HCT116 (cell line): Measurements from ENCODE around the gene CYBRD1. TPM values are rescaled to one million over a fixed set of nuclear protein-coding genes. Genes with fewer than 3 reads are reported as not detected.

Source experiments
- ATAC-seq: fragments of 200-7000 bp; cut with Tn5 transposase; 2 replicates; pipeline ENCODE4 v1.9.1; 2020; ENCODE audit warnings: mild to moderate bottlenecking, moderate library complexity
- BruUV-seq: library from RNA; stranded (reverse); fragments of 400-500 nt; replicated peaks from 2 replicates; lab custom pipeline; 2021; lab: Mats Ljungman, UMichigan
- CTCF ChIA-PET: fragments of 300-600 bp; sonication (Branson Sonifier 250); formaldehyde crosslinking; loops from one replicate; lab custom pipeline; 2021; ENCODE audit warnings: antibody characterized with exemption; lab: Charles Lee
- POLR2A ChIA-PET: fragments of 300-600, 350-600 bp; sonication (Branson Sonifier 250); formaldehyde crosslinking; loops from one replicate; lab custom pipeline; 2021; ENCODE audit warnings: antibody characterized with exemption; lab: Charles Lee
- RAD21 ChIA-PET, 2 experiments: fragments of 300-600 bp; sonication (Branson Sonifier 250); formaldehyde crosslinking; loops; one replicate each; lab custom pipeline; 2023; ENCODE audit warnings: low total read pairs in 2 of 2; ENCODE audit not compliant: uncharacterized antibody in 2 of 2, unreplicated experiment in 2 of 2, low non-redundant PET in 1 of 2; lab: Charles Lee
- DNase-seq: peaks from one replicate; pipeline ENCODE4 v3.0.0-alpha.2; 2010; ENCODE audit warnings: low read depth, low spot score
- H2AFZ ChIP-seq: fragments of 200-600 bp; shearing (Covaris generic), sonication (generic); 2 replicates; pipeline ENCODE4 v1.6.1; 2017; ENCODE audit warnings: low read depth, mixed run types, mixed read lengths, antibody characterized with exemption, low read length; ENCODE audit not compliant: poor library complexity, severe bottlenecking
- H3K27ac ChIP-seq: 2 replicates; pipeline ENCODE4 v1.5.1; 2012; ENCODE audit warnings: low read depth, low read length
- H3K27me3 ChIP-seq: fragments of 200-600 bp; sonication (generic); 2 replicates; pipeline ENCODE4 v1.6.1; 2016; ENCODE audit warnings: mixed run types, low read length, mixed read lengths; ENCODE audit not compliant: insufficient read depth
- H3K36me3 ChIP-seq, 2 experiments: fragments of 200-500 bp in 1 of 2; fragments of 200-600 bp in 1 of 2; sonication (Bioruptor generic) in 1 of 2; sonication (generic) in 1 of 2; 2 replicates each; pipeline versions ENCODE4 v1.5.1 to v1.6.1; 2014 to 2016; ENCODE audit warnings: low read length in 2 of 2, inconsistent platforms in 1 of 2, mixed read lengths in 1 of 2, mixed run types in 1 of 2; ENCODE audit not compliant: insufficient read depth in 2 of 2, control insufficient read depth in 1 of 2
- H3K4me1 ChIP-seq, 2 experiments: fragments of 200-600 bp in 1 of 2; sonication (generic) in 1 of 2; 2 replicates each; pipeline versions ENCODE4 v1.5.1 to v1.6.1; 2012 to 2017; ENCODE audit warnings: low read length in 2 of 2, inconsistent platforms in 1 of 2, mild to moderate bottlenecking in 1 of 2, mixed read lengths in 1 of 2, mixed run types in 1 of 2, moderate library complexity in 1 of 2; ENCODE audit not compliant: insufficient read depth in 2 of 2, control insufficient read depth in 1 of 2
- H3K4me2 ChIP-seq: fragments of 200-600 bp; sonication (generic); 2 replicates; pipeline ENCODE4 v1.6.1; 2017; ENCODE audit warnings: mixed run types, low read length, mixed read lengths
- H3K4me3 ChIP-seq, 2 experiments: fragments of 200-600 bp in 1 of 2; sonication (generic) in 1 of 2; replicated peaks in 1 of 2; 2 replicates each; pipeline ENCODE4 v1.5.1; 2011 to 2016; ENCODE audit warnings: low read length in 2 of 2, control low read depth in 1 of 2, low read depth in 1 of 2, mild to moderate bottlenecking in 1 of 2, mixed read lengths in 1 of 2, mixed run types in 1 of 2
- H3K79me2 ChIP-seq: fragments of 200-600 bp; sonication (generic); 2 replicates; pipeline ENCODE4 v1.6.1; 2017; ENCODE audit warnings: mild to moderate bottlenecking, mixed run types, low read length, moderate library complexity, mixed read lengths; ENCODE audit not compliant: insufficient read depth
- H3K9ac ChIP-seq: fragments of 200-600 bp; sonication (generic); 2 replicates; pipeline ENCODE4 v1.6.1; 2016; ENCODE audit warnings: low read length, mixed read lengths
- H3K9me2 ChIP-seq: fragments of 200-600 bp; sonication (generic), shearing (Covaris generic); 2 replicates; pipeline ENCODE4 v1.6.1; 2017; ENCODE audit warnings: mixed run types, mild to moderate bottlenecking, moderate library complexity; ENCODE audit not compliant: insufficient read depth
- H3K9me3 ChIP-seq, 2 experiments: fragments of 200-500 bp in 1 of 2; fragments of 200-600 bp in 1 of 2; sonication (Bioruptor generic) in 1 of 2; sonication (generic) in 1 of 2; 2 replicates each; pipeline ENCODE4 v1.6.1; 2014 to 2017; ENCODE audit warnings: low read length in 2 of 2, mixed read lengths in 2 of 2, inconsistent platforms in 1 of 2, low read depth in 1 of 2, mild to moderate bottlenecking in 1 of 2, mixed run types in 1 of 2, moderate library complexity in 1 of 2; ENCODE audit not compliant: control insufficient read depth in 1 of 2, insufficient read depth in 1 of 2
- H4K20me1 ChIP-seq: fragments of 200-600 bp; sonication (generic), shearing (Covaris generic); 2 replicates; pipeline ENCODE4 v1.6.1; 2017; ENCODE audit warnings: mixed run types, mild to moderate bottlenecking, moderate library complexity; ENCODE audit not compliant: insufficient read depth
- CBX3 ChIP-seq: IDR thresholded peaks from 2 replicates; pipeline ENCODE4 v1.6.1; 2012; ENCODE audit warnings: low read depth
- CEBPB ChIP-seq: IDR thresholded peaks from 2 replicates; pipeline ENCODE4 v1.6.1; 2012; ENCODE audit warnings: low read depth
- EGR1 ChIP-seq: IDR thresholded peaks from 2 replicates; pipeline ENCODE4 v1.6.1; 2012; ENCODE audit warnings: low read depth
- ELF1 ChIP-seq: IDR thresholded peaks from 2 replicates; pipeline ENCODE4 v1.6.1; 2012; ENCODE audit warnings: low read depth, borderline replicate concordance
- EZH2 ChIP-seq: fragments of 200-600 bp; sonication (generic); IDR thresholded peaks from 2 replicates; pipeline ENCODE4 v1.6.1; 2017; ENCODE audit warnings: antibody characterized with exemption, mixed run types
- EZH2phosphoT487 ChIP-seq: fragments of 200-600 bp; IDR thresholded peaks from 2 replicates; pipeline ENCODE4 v1.6.1; 2018; ENCODE audit warnings: antibody characterized with exemption, borderline replicate concordance
- FOSL1 ChIP-seq: IDR thresholded peaks from 2 replicates; pipeline ENCODE4 v1.6.1; 2012; ENCODE audit warnings: low read depth
- POLR2A ChIP-seq: IDR thresholded peaks from 2 replicates; pipeline ENCODE4 v1.7.0; 2011; ENCODE audit warnings: borderline replicate concordance; ENCODE audit not compliant: insufficient read depth, insufficient read length; ENCODE audit errors: extremely low read depth
- POLR2AphosphoS5 ChIP-seq: IDR thresholded peaks from 2 replicates; pipeline ENCODE4 v1.6.1; 2011; ENCODE audit warnings: mild to moderate bottlenecking, low read depth, low read length, moderate library complexity
- RAD21 ChIP-seq: IDR thresholded peaks from 2 replicates; pipeline ENCODE4 v1.6.1; 2012; ENCODE audit warnings: low read depth, mild to moderate bottlenecking
- SIN3A ChIP-seq: IDR thresholded peaks from 2 replicates; pipeline ENCODE4 v1.6.1; 2012; ENCODE audit warnings: low read depth
- SP1 ChIP-seq: IDR thresholded peaks from 2 replicates; pipeline ENCODE4 v1.6.1; 2012; ENCODE audit warnings: low read depth
- TCF7L2 ChIP-seq: IDR thresholded peaks from 2 replicates; pipeline ENCODE4 v1.7.0; 2011; ENCODE audit warnings: borderline replicate concordance, inconsistent platforms; ENCODE audit not compliant: insufficient read depth, insufficient read length; ENCODE audit errors: extremely low read depth
- ZFX ChIP-seq: fragments of 450-650 bp; IDR thresholded peaks from 2 replicates; pipeline ENCODE4 v1.6.1; 2017
- ZNF274 ChIP-seq: fragments of 200-500 bp; sonication (Bioruptor generic); IDR thresholded peaks from 2 replicates; pipeline ENCODE4 v1.6.1; 2014; ENCODE audit warnings: mild to moderate bottlenecking, low read depth, low read length, inconsistent platforms
- intact Hi-C: fragments of 100-400 bp; cut with micrococcal nuclease; formaldehyde crosslinking; loops from 2 replicates; pipeline ENCODE4 v1.10.0; 2022
- total RNA-seq: library from RNA; stranded (reverse); gene quantifications from one replicate; pipeline ENCODE4 v1.2.1, GENCODE V29; 2021; ENCODE audit not compliant: unreplicated experiment
- TF ChIP-seq, protein P1 (sequence below): IDR thresholded peaks from 2 replicates; pipeline ENCODE4 v1.6.1; 2012
- TF ChIP-seq, protein P2 (sequence below): IDR thresholded peaks from 2 replicates; pipeline ENCODE4 v1.6.1; 2012; ENCODE audit warnings: low read depth
- TF ChIP-seq, protein P3 (sequence below), 3 experiments: fragments of 200-600 bp in 1 of 3; sonication (generic) in 1 of 3; IDR thresholded peaks in 2 of 3; conservative IDR thresholded peaks in 1 of 3; 2 replicates each; pipeline ENCODE4 v1.5.1; 2012 to 2017; ENCODE audit warnings: low read depth in 2 of 3, low read length in 2 of 3, antibody characterized with exemption in 1 of 3, borderline replicate concordance in 1 of 3, control low read depth in 1 of 3, mild to moderate bottlenecking in 1 of 3, mixed read lengths in 1 of 3, mixed run types in 1 of 3, moderate library complexity in 1 of 3; ENCODE audit not compliant: insufficient read depth in 1 of 3
- TF ChIP-seq, protein P4 (sequence below): IDR thresholded peaks from 2 replicates; pipeline ENCODE4 v1.6.1; 2012

CYBRD1 gene
- total RNA-seq, 1 experiment from 2014 or later, result 14.9 TPM

DNA sequence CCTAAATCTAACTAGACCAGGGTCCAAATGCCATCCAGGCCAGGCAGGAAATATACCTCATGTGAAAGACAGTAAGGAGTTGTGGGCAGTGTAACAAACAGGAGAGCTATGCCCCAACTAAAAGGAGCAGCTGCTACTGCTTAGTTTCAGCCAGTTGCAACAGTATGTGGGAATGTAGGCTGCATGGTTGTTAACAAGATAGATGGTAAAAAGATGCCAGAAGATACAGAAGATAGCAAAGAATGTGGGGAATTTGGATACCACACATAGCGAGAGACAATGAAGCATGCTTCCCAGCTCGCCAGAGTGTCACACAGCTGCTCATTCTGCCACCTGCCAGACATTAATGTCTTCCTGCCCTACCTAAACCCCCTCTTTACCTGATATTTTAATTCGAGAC lies 39.4 kb upstream of the CYBRD1 start:
- Histone ChIP-seq H3K36me3 (no peaks in the 10 kb centered on the region), H3K4me1 (no peaks in the 10 kb centered on the region), H3K4me2 (no peak overlapping the region), H3K27ac (no peak overlapping the region), H4K20me1 (no peaks in the 10 kb centered on the region), H3K27me3 (no peaks in the 10 kb centered on the region), H2AFZ (no peak overlapping the region), H3K4me3 (no peak overlapping the region), H3K9me2 (no peaks in the 10 kb centered on the region), H3K9me3 (no peaks in the 10 kb centered on the region)
- ChIA-PET POLR2A (no interaction called here), CTCF (no interaction called here)
- BruUV-seq, result no TSS peak
- no peak for TF ChIP-seq TCF7L2
- no peak for TF ChIP-seq EZH2phosphoT487
- TF ChIP-seq POLR2A, result no peak
- TF ChIP-seq, protein P1, sequence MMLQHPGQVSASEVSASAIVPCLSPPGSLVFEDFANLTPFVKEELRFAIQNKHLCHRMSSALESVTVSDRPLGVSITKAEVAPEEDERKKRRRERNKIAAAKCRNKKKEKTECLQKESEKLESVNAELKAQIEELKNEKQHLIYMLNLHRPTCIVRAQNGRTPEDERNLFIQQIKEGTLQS, result no peak
- no peak for TF ChIP-seq EGR1
- TF ChIP-seq SIN3A, result no peak
- no peak for TF ChIP-seq CEBPB
- TF ChIP-seq FOSL1, result no peak
- TF ChIP-seq, protein P2, sequence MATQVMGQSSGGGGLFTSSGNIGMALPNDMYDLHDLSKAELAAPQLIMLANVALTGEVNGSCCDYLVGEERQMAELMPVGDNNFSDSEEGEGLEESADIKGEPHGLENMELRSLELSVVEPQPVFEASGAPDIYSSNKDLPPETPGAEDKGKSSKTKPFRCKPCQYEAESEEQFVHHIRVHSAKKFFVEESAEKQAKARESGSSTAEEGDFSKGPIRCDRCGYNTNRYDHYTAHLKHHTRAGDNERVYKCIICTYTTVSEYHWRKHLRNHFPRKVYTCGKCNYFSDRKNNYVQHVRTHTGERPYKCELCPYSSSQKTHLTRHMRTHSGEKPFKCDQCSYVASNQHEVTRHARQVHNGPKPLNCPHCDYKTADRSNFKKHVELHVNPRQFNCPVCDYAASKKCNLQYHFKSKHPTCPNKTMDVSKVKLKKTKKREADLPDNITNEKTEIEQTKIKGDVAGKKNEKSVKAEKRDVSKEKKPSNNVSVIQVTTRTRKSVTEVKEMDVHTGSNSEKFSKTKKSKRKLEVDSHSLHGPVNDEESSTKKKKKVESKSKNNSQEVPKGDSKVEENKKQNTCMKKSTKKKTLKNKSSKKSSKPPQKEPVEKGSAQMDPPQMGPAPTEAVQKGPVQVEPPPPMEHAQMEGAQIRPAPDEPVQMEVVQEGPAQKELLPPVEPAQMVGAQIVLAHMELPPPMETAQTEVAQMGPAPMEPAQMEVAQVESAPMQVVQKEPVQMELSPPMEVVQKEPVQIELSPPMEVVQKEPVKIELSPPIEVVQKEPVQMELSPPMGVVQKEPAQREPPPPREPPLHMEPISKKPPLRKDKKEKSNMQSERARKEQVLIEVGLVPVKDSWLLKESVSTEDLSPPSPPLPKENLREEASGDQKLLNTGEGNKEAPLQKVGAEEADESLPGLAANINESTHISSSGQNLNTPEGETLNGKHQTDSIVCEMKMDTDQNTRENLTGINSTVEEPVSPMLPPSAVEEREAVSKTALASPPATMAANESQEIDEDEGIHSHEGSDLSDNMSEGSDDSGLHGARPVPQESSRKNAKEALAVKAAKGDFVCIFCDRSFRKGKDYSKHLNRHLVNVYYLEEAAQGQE, result no peak
- no peak for TF ChIP-seq ELF1
- TF ChIP-seq ZFX, result no peak
- no peak for TF ChIP-seq RAD21
- TF ChIP-seq POLR2AphosphoS5, result no peak
- TF ChIP-seq, protein P3, sequence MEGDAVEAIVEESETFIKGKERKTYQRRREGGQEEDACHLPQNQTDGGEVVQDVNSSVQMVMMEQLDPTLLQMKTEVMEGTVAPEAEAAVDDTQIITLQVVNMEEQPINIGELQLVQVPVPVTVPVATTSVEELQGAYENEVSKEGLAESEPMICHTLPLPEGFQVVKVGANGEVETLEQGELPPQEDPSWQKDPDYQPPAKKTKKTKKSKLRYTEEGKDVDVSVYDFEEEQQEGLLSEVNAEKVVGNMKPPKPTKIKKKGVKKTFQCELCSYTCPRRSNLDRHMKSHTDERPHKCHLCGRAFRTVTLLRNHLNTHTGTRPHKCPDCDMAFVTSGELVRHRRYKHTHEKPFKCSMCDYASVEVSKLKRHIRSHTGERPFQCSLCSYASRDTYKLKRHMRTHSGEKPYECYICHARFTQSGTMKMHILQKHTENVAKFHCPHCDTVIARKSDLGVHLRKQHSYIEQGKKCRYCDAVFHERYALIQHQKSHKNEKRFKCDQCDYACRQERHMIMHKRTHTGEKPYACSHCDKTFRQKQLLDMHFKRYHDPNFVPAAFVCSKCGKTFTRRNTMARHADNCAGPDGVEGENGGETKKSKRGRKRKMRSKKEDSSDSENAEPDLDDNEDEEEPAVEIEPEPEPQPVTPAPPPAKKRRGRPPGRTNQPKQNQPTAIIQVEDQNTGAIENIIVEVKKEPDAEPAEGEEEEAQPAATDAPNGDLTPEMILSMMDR (IDR thresholded peaks at IDR 0.05 in 2 of 3, conservative IDR thresholded peaks at IDR 0.05 in 1 of 3; ENCODE audit: borderline replicate concordance in 1 of 3, insufficient read depth in 1 of 3, low read depth in 2 of 3, low read length in 2 of 3), result no peak
- TF ChIP-seq, protein P4, sequence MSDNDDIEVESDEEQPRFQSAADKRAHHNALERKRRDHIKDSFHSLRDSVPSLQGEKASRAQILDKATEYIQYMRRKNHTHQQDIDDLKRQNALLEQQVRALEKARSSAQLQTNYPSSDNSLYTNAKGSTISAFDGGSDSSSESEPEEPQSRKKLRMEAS, result no peak
- no peak for TF ChIP-seq SP1
- no peak for TF ChIP-seq ZNF274
- TF ChIP-seq CBX3, result no peak
- no peak for TF ChIP-seq EZH2
- TF ChIP-seq, all 23 proteins: peak for 0
- intact Hi-C loops, result no loop called here
- no peak for DNase-seq
- RAD21 ChIA-PET, result no interaction called here
- no peak for ATAC-seq
- Histone ChIP-seq H3K79me2 (no peaks in the 10 kb centered on the region), H3K9ac (no peak overlapping the region)
